Neuronal stem cell (in vitro differentiated cells): ENCODE data around the gene USE1.
"Not testable (repeated sequence)": the region's sequence is repeated elsewhere in the genome, so short reads cannot be mapped to it uniquely, and the experiment has no call there.

Experiments used
- DNase-seq: peaks from one replicate; pipeline ENCODE4 v3.0.0-alpha.2; 2013; ENCODE audit warnings: low spot score
- H2AFZ ChIP-seq: one replicate; pipeline ENCODE4 v1.6.1; 2013; ENCODE audit warnings: mild to moderate bottlenecking, low read length, inconsistent platforms
- H2AK5ac ChIP-seq: 2 replicates; pipeline ENCODE4 v1.6.1; 2013; ENCODE audit warnings: low read depth, mild to moderate bottlenecking, inconsistent platforms, low read length, moderate library complexity, mixed read lengths
- H2BK120ac ChIP-seq: 2 replicates; pipeline ENCODE4 v1.6.1; 2013; ENCODE audit warnings: low read depth, mild to moderate bottlenecking, inconsistent platforms, low read length, moderate library complexity, mixed read lengths
- H2BK12ac ChIP-seq: one replicate; pipeline ENCODE4 v1.6.1; 2013; ENCODE audit warnings: low read length, inconsistent platforms
- H2BK15ac ChIP-seq: 2 replicates; pipeline ENCODE4 v1.6.1; 2013; ENCODE audit warnings: mild to moderate bottlenecking, low read length, inconsistent platforms, mixed read lengths
- H2BK5ac ChIP-seq: one replicate; pipeline ENCODE4 v1.6.1; 2013; ENCODE audit warnings: inconsistent platforms, mild to moderate bottlenecking, low read length, moderate library complexity
- H3K14ac ChIP-seq: one replicate; pipeline ENCODE4 v1.6.1; 2013; ENCODE audit warnings: low read length, inconsistent platforms
- H3K18ac ChIP-seq: 2 replicates; pipeline ENCODE4 v1.6.1; 2013; ENCODE audit warnings: low read length, inconsistent platforms
- H3K23ac ChIP-seq: 2 replicates; pipeline ENCODE4 v1.6.1; 2013; ENCODE audit warnings: low read depth, mild to moderate bottlenecking, mixed read lengths, low read length, inconsistent platforms; ENCODE audit not compliant: poor library complexity
- H3K27ac ChIP-seq: replicated peaks from 3 replicates; pipeline ENCODE4 v1.5.1; 2013; ENCODE audit warnings: low read length, inconsistent platforms
- H3K27me3 ChIP-seq, 3 experiments: 2 replicates each; pipeline ENCODE4 v1.6.1; 2013; ENCODE audit warnings: low read length in 3 of 3, mild to moderate bottlenecking in 2 of 3, inconsistent platforms in 1 of 3, low read depth in 1 of 3, mixed read lengths in 1 of 3, moderate library complexity in 1 of 3; ENCODE audit not compliant: control insufficient read depth in 3 of 3, insufficient read depth in 3 of 3
- H3K36me3 ChIP-seq, 2 donors: replicated peaks in 1 of 2; 2 replicates each; pipeline ENCODE4 v1.6.1; 2013; ENCODE audit warnings: low read length in 2 of 2; ENCODE audit not compliant: control insufficient read depth in 2 of 2, insufficient read depth in 2 of 2
- H3K4ac ChIP-seq: 2 replicates; pipeline ENCODE4 v1.6.1; 2013; ENCODE audit warnings: inconsistent platforms, mild to moderate bottlenecking, low read length, moderate library complexity
- H3K4me1 ChIP-seq, 2 donors: 1 replicate in 1 of 2; 2 replicates in 1 of 2; pipeline ENCODE4 v1.6.1; 2013; ENCODE audit warnings: low read length in 2 of 2, low read depth in 1 of 2; ENCODE audit not compliant: control insufficient read depth in 2 of 2, insufficient read depth in 1 of 2
- H3K4me2 ChIP-seq: one replicate; pipeline ENCODE4 v1.6.1; 2013; ENCODE audit warnings: mild to moderate bottlenecking, low read length, inconsistent platforms; ENCODE audit not compliant: insufficient read depth, poor library complexity, severe bottlenecking
- H3K4me3 ChIP-seq, 2 donors: 2 replicates each; pipeline ENCODE4 v1.5.1; 2013; ENCODE audit warnings: low read length in 2 of 2, mild to moderate bottlenecking in 2 of 2, inconsistent platforms in 1 of 2, moderate library complexity in 1 of 2
- H3K79me1 ChIP-seq: one replicate; pipeline ENCODE4 v1.6.1; 2013; ENCODE audit warnings: low read depth, mild to moderate bottlenecking, inconsistent platforms, low read length, moderate library complexity
- H3K9ac ChIP-seq: one replicate; pipeline ENCODE4 v1.6.1; 2013; ENCODE audit warnings: mild to moderate bottlenecking, low read depth, low read length, inconsistent platforms; ENCODE audit not compliant: poor library complexity
- H3K9me3 ChIP-seq, 2 donors: replicated peaks in 1 of 2; 2 replicates each; pipeline versions ENCODE3 to v1.6.1; 2013; ENCODE audit warnings: low read length in 2 of 2, mild to moderate bottlenecking in 2 of 2, inconsistent platforms in 1 of 2, low read depth in 1 of 2, mixed read lengths in 1 of 2, moderate library complexity in 1 of 2; ENCODE audit not compliant: control insufficient read depth in 2 of 2, insufficient read depth in 1 of 2
- H4K8ac ChIP-seq: one replicate; pipeline ENCODE4 v1.6.1; 2013; ENCODE audit warnings: low read depth, mild to moderate bottlenecking, inconsistent platforms, low read length, moderate library complexity
- H4K91ac ChIP-seq: one replicate; pipeline ENCODE4 v1.6.1; 2013; ENCODE audit warnings: low read length, low read depth, mild to moderate bottlenecking, inconsistent platforms; ENCODE audit not compliant: poor library complexity
- WGBS, 2 donors: extraction: QIAGEN DNeasy Blood & Tissue Kit; methylation state at CpG; one replicate each; pipeline ENCODE4 v1.1.7; 2013; ENCODE audit warnings: missing lambda C conversion rate in 2 of 2, mixed read lengths in 1 of 2; ENCODE audit not compliant: insufficient read length in 2 of 2, insufficient replicate concordance in 1 of 2; ENCODE audit errors: extremely low coverage in 2 of 2; 5-methylcytosine and 5-hydroxymethylcytosine counted together

Gene USE1

DNA sequence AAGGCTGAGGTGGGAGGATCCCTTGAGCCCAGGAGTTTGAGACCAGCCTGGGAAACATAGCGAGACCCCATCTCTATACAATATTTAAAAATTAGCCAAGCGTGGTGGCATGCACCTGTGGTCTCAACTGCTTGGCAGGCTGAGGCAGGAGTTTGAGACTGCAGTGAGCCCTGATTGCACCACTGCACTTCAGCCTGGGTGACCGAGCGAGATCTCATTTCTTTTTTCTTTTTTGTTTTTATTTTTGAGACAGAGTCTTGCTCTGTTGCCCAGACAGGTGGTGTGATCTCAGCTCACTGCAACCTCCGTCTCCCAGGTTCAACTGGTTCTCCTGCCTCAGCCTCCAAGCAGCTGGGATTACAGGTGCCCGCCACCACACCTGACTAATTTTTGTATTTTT is 23.4 kb upstream of the USE1 start:
- H3K18ac ChIP-seq, H3K4me3 ChIP-seq, H3K9me3 ChIP-seq, H3K27ac ChIP-seq, H2BK120ac ChIP-seq, H2BK5ac ChIP-seq, H3K9ac ChIP-seq, H2AFZ ChIP-seq, H3K4ac ChIP-seq, H3K4me1 ChIP-seq, H2BK15ac ChIP-seq, H4K91ac ChIP-seq, H4K8ac ChIP-seq, H3K14ac ChIP-seq, H3K27me3 ChIP-seq, DNase-seq, H2BK12ac ChIP-seq, H3K23ac ChIP-seq, H2AK5ac ChIP-seq, H3K4me2 ChIP-seq, H3K79me1 ChIP-seq: not testable (repeated sequence)
- peaks cover 41 to 91% of the 10 kb centered on the region in 2 donors for H3K36me3 ChIP-seq
- no CpG with 5 or more reads among the region's 6 CpGs for WGBS, 2 donors

- Histone ChIP-seq H3K4ac (no peak overlapping the region), H3K27me3 (no peaks in the 10 kb centered on the region), H3K79me1 (no peaks in the 10 kb centered on the region), H3K9me3 (no peaks in the 10 kb centered on the region), H3K4me1 (no peaks in the 10 kb centered on the region), H3K18ac (no peak overlapping the region), H3K14ac (no peak overlapping the region), H4K8ac (no peak overlapping the region), H3K9ac (no peak overlapping the region), H2BK15ac (no peak overlapping the region), H3K36me3 (peaks cover 41 to 91% of the 10 kb centered on the region in 2 donors), H2BK120ac (no peak overlapping the region), H3K23ac (peak overlapping the region; percentile 22), H3K27ac (no peak overlapping the region), H2AK5ac (no peak overlapping the region), H3K4me2 (no peak overlapping the region), H2BK12ac (no peak overlapping the region), H2BK5ac (no peak overlapping the region), H3K4me3 (no peak overlapping the region), H2AFZ (no peak overlapping the region), H4K91ac (no peak overlapping the region)
- no peak for DNase-seq
- no CpG with 5 or more reads among the region's 26 CpGs for WGBS, 2 donors
Observed at GRCh38 chr19:17192751-17193150, 22.4 kb upstream of the USE1 start.

GRCh38 chr19:17194608-17195007 is 20.5 kb upstream of the USE1 start:
- Histone ChIP-seq H3K23ac (no peak overlapping the region), H3K18ac (no peak overlapping the region), H4K8ac (no peak overlapping the region), H3K14ac (no peak overlapping the region), H3K79me1 (peaks cover 1% of the 10 kb centered on the region), H3K4me2 (no peak overlapping the region), H3K4me3 (no peak overlapping the region), H3K27ac (no peak overlapping the region), H2BK5ac (no peak overlapping the region), H3K9ac (no peak overlapping the region), H2BK15ac (no peak overlapping the region), H3K9me3 (no peaks in the 10 kb centered on the region), H4K91ac (no peak overlapping the region), H3K36me3 (peaks cover 39 to 90% of the 10 kb centered on the region in 2 donors), H3K27me3 (no peaks in the 10 kb centered on the region), H3K4ac (no peak overlapping the region), H2BK120ac (no peak overlapping the region), H2AFZ (no peak overlapping the region), H2BK12ac (no peak overlapping the region), H3K4me1 (no peaks in the 10 kb centered on the region), H2AK5ac (no peak overlapping the region)
- WGBS, 2 donors, result no CpG with 5 or more reads among the region's 16 CpGs
- DNase-seq, result no peak

DNA sequence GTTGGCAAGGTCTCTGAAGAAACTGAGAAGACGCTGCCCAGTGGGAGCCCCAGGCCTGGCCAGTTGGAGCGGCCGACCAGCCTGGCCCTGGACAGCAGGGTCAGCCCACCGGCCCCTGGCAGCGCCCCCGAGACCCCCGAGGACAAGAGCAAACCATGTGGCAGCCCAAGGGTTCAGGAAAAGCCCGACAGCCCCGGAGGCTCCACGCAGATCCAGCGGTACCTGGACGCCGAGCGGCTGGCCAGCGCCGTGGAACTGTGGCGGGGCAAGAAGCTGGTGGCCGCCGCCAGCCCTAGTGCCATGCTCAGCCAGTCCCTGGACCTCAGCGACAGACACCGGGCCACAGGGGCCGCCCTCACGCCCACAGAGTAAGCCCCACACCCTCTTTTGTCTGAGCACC is 20.1 kb upstream of the USE1 start:
- no peaks in the 10 kb centered on the region for H3K4me1 ChIP-seq
- no CpG with 5 or more reads among the region's 23 CpGs for WGBS, 2 donors
- DNase-seq, result no peak
- H3K36me3 ChIP-seq, result peaks cover 40 to 91% of the 10 kb centered on the region in 2 donors
- no peak overlapping the region for H3K9ac ChIP-seq
- H3K4me2 ChIP-seq, result no peak overlapping the region
- no peak overlapping the region for H3K27ac ChIP-seq
- H3K4me3 ChIP-seq, result no peak overlapping the region
- H4K8ac ChIP-seq, result no peak overlapping the region
- no peaks in the 10 kb centered on the region for H3K9me3 ChIP-seq
- H3K27me3 ChIP-seq, result no peaks in the 10 kb centered on the region
- peaks cover 1% of the 10 kb centered on the region for H3K79me1 ChIP-seq
- H2BK15ac ChIP-seq, result no peak overlapping the region
- H2AFZ ChIP-seq, result no peak overlapping the region
- peak overlapping the region; percentile 8 for H3K14ac ChIP-seq
- no peak overlapping the region for H4K91ac ChIP-seq
- no peak overlapping the region for H3K18ac ChIP-seq
- H2AK5ac ChIP-seq, result no peak overlapping the region
- no peak overlapping the region for H2BK120ac ChIP-seq
- H2BK5ac ChIP-seq, result no peak overlapping the region
- H2BK12ac ChIP-seq, result no peak overlapping the region
- no peak overlapping the region for H3K23ac ChIP-seq
- H3K4ac ChIP-seq, result no peak overlapping the region
